Trophoblast cell (in vitro differentiated cells and primary cell): ENCODE results near the gene SPON2.

Experiments used
- DNase-seq, 2 donors: peaks; one replicate each; pipeline ENCODE4 v3.0.0-alpha.2; 2016
- H2AFZ ChIP-seq: 2 replicates; pipeline ENCODE4 v1.6.1; 2013; ENCODE audit warnings: low read length, moderate library complexity, mild to moderate bottlenecking; ENCODE audit not compliant: insufficient read depth, poor library complexity
- H2AK5ac ChIP-seq: 2 replicates; pipeline ENCODE4 v1.6.1; 2013; ENCODE audit warnings: mild to moderate bottlenecking, low read length
- H2BK120ac ChIP-seq: 2 replicates; pipeline ENCODE4 v1.6.1; 2013; ENCODE audit warnings: low read length, mild to moderate bottlenecking, moderate library complexity; ENCODE audit not compliant: insufficient read depth, poor library complexity
- H2BK12ac ChIP-seq: 2 replicates; pipeline ENCODE4 v1.6.1; 2013; ENCODE audit warnings: mild to moderate bottlenecking, low read length, moderate library complexity
- H2BK5ac ChIP-seq: 2 replicates; pipeline ENCODE4 v1.6.1; 2013; ENCODE audit warnings: low read length, low read depth, moderate library complexity, mild to moderate bottlenecking; ENCODE audit not compliant: poor library complexity
- H3K14ac ChIP-seq: 2 replicates; pipeline ENCODE4 v1.6.1; 2013; ENCODE audit warnings: mild to moderate bottlenecking, low read length
- H3K18ac ChIP-seq: 2 replicates; pipeline ENCODE4 v1.6.1; 2013; ENCODE audit warnings: mild to moderate bottlenecking, low read length
- H3K23ac ChIP-seq: 2 replicates; pipeline ENCODE4 v1.6.1; 2013; ENCODE audit warnings: low read length
- H3K27ac ChIP-seq: 2 replicates; pipeline ENCODE4 v1.5.1; 2013; ENCODE audit warnings: low read depth, mild to moderate bottlenecking, inconsistent platforms, low read length, moderate library complexity
- H3K27me3 ChIP-seq: 2 replicates; pipeline ENCODE4 v1.6.1; 2013; ENCODE audit warnings: inconsistent platforms, mild to moderate bottlenecking, low read length, moderate library complexity; ENCODE audit not compliant: insufficient read depth
- H3K36me3 ChIP-seq, 2 experiments: 1 replicate in 1 of 2; 2 replicates in 1 of 2; pipeline ENCODE4 v1.6.1; 2013; ENCODE audit warnings: low read length in 2 of 2, mild to moderate bottlenecking in 2 of 2, moderate library complexity in 1 of 2; ENCODE audit not compliant: insufficient read depth in 2 of 2, control insufficient read depth in 1 of 2
- H3K4ac ChIP-seq: 2 replicates; pipeline ENCODE4 v1.6.1; 2013; ENCODE audit warnings: low read depth, mild to moderate bottlenecking, low read length, moderate library complexity
- H3K4me1 ChIP-seq, 2 experiments: 1 replicate in 1 of 2; 2 replicates in 1 of 2; pipeline ENCODE4 v1.6.1; 2013; ENCODE audit warnings: low read length in 2 of 2, mild to moderate bottlenecking in 2 of 2, moderate library complexity in 1 of 2; ENCODE audit not compliant: insufficient read depth in 2 of 2, control insufficient read depth in 1 of 2
- H3K4me2 ChIP-seq: 2 replicates; pipeline ENCODE4 v1.6.1; 2013; ENCODE audit warnings: inconsistent platforms, mild to moderate bottlenecking, low read length, moderate library complexity
- H3K4me3 ChIP-seq: 2 replicates; pipeline ENCODE4 v1.5.1; 2013; ENCODE audit warnings: mild to moderate bottlenecking, low read depth, low read length, inconsistent platforms
- H3K79me1 ChIP-seq: one replicate; pipeline ENCODE4 v1.6.1; 2013; ENCODE audit warnings: low read length
- H3K79me2 ChIP-seq: 2 replicates; pipeline ENCODE4 v1.6.1; 2013; ENCODE audit warnings: low read length, mild to moderate bottlenecking; ENCODE audit not compliant: control insufficient read depth, insufficient read depth, poor library complexity
- H3K9ac ChIP-seq: 2 replicates; pipeline ENCODE4 v1.6.1; 2013; ENCODE audit warnings: mild to moderate bottlenecking, low read length
- H3K9me3 ChIP-seq: 2 replicates; pipeline ENCODE4 v1.6.1; 2013; ENCODE audit warnings: low read depth, mild to moderate bottlenecking, control low read depth, inconsistent platforms, low read length; ENCODE audit not compliant: insufficient read depth
- H4K12ac ChIP-seq: 2 replicates; pipeline ENCODE4 v1.6.1; 2013; ENCODE audit warnings: low read depth, mild to moderate bottlenecking, low read length, moderate library complexity
- H4K8ac ChIP-seq: 2 replicates; pipeline ENCODE4 v1.6.1; 2013; ENCODE audit warnings: low read depth, mild to moderate bottlenecking, low read length, moderate library complexity
- H4K91ac ChIP-seq: one replicate; pipeline ENCODE4 v1.6.1; 2013; ENCODE audit warnings: low read depth, mild to moderate bottlenecking, low read length, moderate library complexity
- WGBS: extraction: QIAGEN DNeasy Blood & Tissue Kit; methylation state at CpG from one replicate; pipeline ENCODE4 v1.1.7; 2013; ENCODE audit warnings: missing lambda C conversion rate; ENCODE audit not compliant: insufficient read length, insufficient coverage; ENCODE audit errors: extremely low coverage; 5-methylcytosine and 5-hydroxymethylcytosine counted together

SPON2 gene

GRCh38 chr4:1201851-1202525 is 29.6 kb upstream of the SPON2 start:
- no CpG with 5 or more reads among the region's 26 CpGs for WGBS
- Histone ChIP-seq H4K12ac (no peak overlapping the region), H3K14ac (no peak overlapping the region), H3K9ac (no peak overlapping the region), H3K4me2 (no peak overlapping the region), H2BK12ac (no peak overlapping the region), H3K27ac (no peak overlapping the region), H2BK120ac (no peak overlapping the region), H2AK5ac (no peak overlapping the region), H4K8ac (no peak overlapping the region), H3K4me3 (no peak overlapping the region), H3K79me2 (no peaks in the 10 kb centered on the region), H3K36me3 (no peaks in the 10 kb centered on the region), H3K4me1 (peaks cover 3 to 14% of the 10 kb centered on the region in 2 experiments), H2AFZ (no peak overlapping the region), H3K27me3 (no peaks in the 10 kb centered on the region), H3K18ac (no peak overlapping the region), H3K23ac (no peak overlapping the region), H2BK5ac (no peak overlapping the region), H3K9me3 (peaks cover 1% of the 10 kb centered on the region), H4K91ac (no peak overlapping the region), H3K4ac (no peak overlapping the region), H3K79me1 (no peaks in the 10 kb centered on the region)
- no peak for DNase-seq

GRCh38 chr4:1200425-1201035 is 28.1 kb upstream of the SPON2 start:
- no peak for DNase-seq
- H3K23ac ChIP-seq: no peak overlapping the region
- H3K4me3 ChIP-seq: no peak overlapping the region
- no peak overlapping the region for H4K91ac ChIP-seq
- no peaks in the 10 kb centered on the region for H3K27me3 ChIP-seq
- H3K4me1 ChIP-seq: peaks cover 3 to 14% of the 10 kb centered on the region in 2 experiments
- no peak overlapping the region for H2AK5ac ChIP-seq
- no peak overlapping the region for H2AFZ ChIP-seq
- no peaks in the 10 kb centered on the region for H3K79me2 ChIP-seq
- no peak overlapping the region for H2BK120ac ChIP-seq
- WGBS: no CpG with 5 or more reads among the region's 20 CpGs
- no peak overlapping the region for H3K4ac ChIP-seq
- no peaks in the 10 kb centered on the region for H3K79me1 ChIP-seq
- H2BK12ac ChIP-seq: no peak overlapping the region
- H3K14ac ChIP-seq: no peak overlapping the region
- H3K9me3 ChIP-seq: peaks cover 1% of the 10 kb centered on the region
- no peak overlapping the region for H4K12ac ChIP-seq
- no peak overlapping the region for H3K27ac ChIP-seq
- no peak overlapping the region for H2BK5ac ChIP-seq
- no peak overlapping the region for H3K4me2 ChIP-seq
- H4K8ac ChIP-seq: no peak overlapping the region
- H3K18ac ChIP-seq: no peak overlapping the region
- no peaks in the 10 kb centered on the region for H3K36me3 ChIP-seq
- no peak overlapping the region for H3K9ac ChIP-seq

GRCh38 chr4:1199556-1200331 is 27.4 kb upstream of the SPON2 start:
- H2BK5ac ChIP-seq: no peak overlapping the region
- no peak overlapping the region for H3K23ac ChIP-seq
- no peak overlapping the region for H3K18ac ChIP-seq
- H3K27ac ChIP-seq: no peak overlapping the region
- H3K4me2 ChIP-seq: no peak overlapping the region
- H3K27me3 ChIP-seq: no peaks in the 10 kb centered on the region
- no peak overlapping the region for H3K4me3 ChIP-seq
- H3K79me2 ChIP-seq: no peaks in the 10 kb centered on the region
- no peak overlapping the region for H2AFZ ChIP-seq
- peaks cover 1% of the 10 kb centered on the region for H3K9me3 ChIP-seq
- H3K9ac ChIP-seq: no peak overlapping the region
- H3K14ac ChIP-seq: no peak overlapping the region
- no peak overlapping the region for H4K91ac ChIP-seq
- no peak overlapping the region for H3K4ac ChIP-seq
- peaks cover 0 to 10% of the 10 kb centered on the region in 2 experiments for H3K4me1 ChIP-seq
- H3K79me1 ChIP-seq: no peaks in the 10 kb centered on the region
- no CpG with 5 or more reads among the region's 27 CpGs for WGBS
- H2BK120ac ChIP-seq: no peak overlapping the region
- no peak overlapping the region for H4K8ac ChIP-seq
- no peak overlapping the region for H2BK12ac ChIP-seq
- H2AK5ac ChIP-seq: no peak overlapping the region
- H4K12ac ChIP-seq: no peak overlapping the region
- no peaks in the 10 kb centered on the region for H3K36me3 ChIP-seq
- no peak for DNase-seq

- H2BK12ac ChIP-seq: no peak overlapping the region
These were observed 25.9 kb upstream of the SPON2 start for GRCh38 chr4:1198098-1198844.

More at GRCh38 chr4:1198098-1198844, 25.9 kb upstream of the SPON2 start:
- Histone ChIP-seq H3K79me1 (no peaks in the 10 kb centered on the region), H3K4ac (no peak overlapping the region), H4K8ac (no peak overlapping the region), H3K79me2 (no peaks in the 10 kb centered on the region), H3K9me3 (peaks cover 1% of the 10 kb centered on the region), H3K27ac (no peak overlapping the region), H3K23ac (no peak overlapping the region), H3K27me3 (no peaks in the 10 kb centered on the region), H3K9ac (no peak overlapping the region), H2BK120ac (no peak overlapping the region), H3K14ac (no peak overlapping the region), H3K4me3 (no peak overlapping the region), H4K12ac (no peak overlapping the region), H2AFZ (no peak overlapping the region), H2BK5ac (no peak overlapping the region), H3K36me3 (no peaks in the 10 kb centered on the region), H4K91ac (no peak overlapping the region), H2AK5ac (no peak overlapping the region), H3K18ac (no peak overlapping the region), H3K4me1 (peaks cover 0 to 10% of the 10 kb centered on the region in 2 experiments), H3K4me2 (no peak overlapping the region)
- WGBS: no CpG with 5 or more reads among the region's 24 CpGs
- DNase-seq: no peak
